Myocyte (in vitro differentiated cells): Measurements from ENCODE around the gene SH3BP5. TPM values are rescaled to one million over a fixed set of nuclear protein-coding genes. Genes with fewer than 3 reads are reported as not detected.

Experiments used
- DNase-seq: peaks from one replicate; pipeline ENCODE4 v3.0.0-alpha.2; 2012; ENCODE audit warnings: low read depth
- total RNA-seq: library from RNA; depleted of rRNA; stranded (reverse); fragments of >200 nt; gene quantifications from 2 replicates; pipeline ENCODE4 v1.2.3, GENCODE V29; 2014

SH3BP5 gene
- total RNA-seq, 1 donor from 2014 or later, result 12.2 TPM

GRCh38 chr3:15347737-15348110 is 15.3 kb upstream of the SH3BP5 start:
- no peak for DNase-seq

- no peak for DNase-seq
These were observed 14.8 kb upstream of the SH3BP5 start for GRCh38 chr3:15347063-15347736.

GRCh38 chr3:15346516-15346915 is 14.1 kb upstream of the SH3BP5 start:
- no peak for DNase-seq

GRCh38 chr3:15345608-15346137 is 13.3 kb upstream of the SH3BP5 start:
- no peak for DNase-seq

GRCh38 chr3:15345066-15345607 is 12.8 kb upstream of the SH3BP5 start:
- peak; percentile 67 for DNase-seq

- no peak for DNase-seq
These were observed 10.6 kb upstream of the SH3BP5 start for GRCh38 chr3:15342945-15343344.

GRCh38 chr3:15342246-15342645 is 9.9 kb upstream of the SH3BP5 start:
- no peak for DNase-seq

- no peak for DNase-seq
These were observed 8.8 kb upstream of the SH3BP5 start for GRCh38 chr3:15341030-15341726.

- peak; percentile 53 for DNase-seq
These were observed 7.4 kb upstream of the SH3BP5 start for GRCh38 chr3:15339786-15340215.

- no peak for DNase-seq
These were observed 6.6 kb upstream of the SH3BP5 start for GRCh38 chr3:15339001-15339400.

GRCh38 chr3:15337963-15338362 is 5.6 kb upstream of the SH3BP5 start:
- DNase-seq, result no peak

- no peak for DNase-seq
These were observed 3.7 kb upstream of the SH3BP5 start for GRCh38 chr3:15336057-15336456.

GRCh38 chr3:15333956-15334263 is 1.5 kb upstream of the SH3BP5 start:
- DNase-seq, result no peak

GRCh38 chr3:15333099-15333955 is 941 bp upstream of the SH3BP5 start:
- DNase-seq, result no peak

GRCh38 chr3:15331606-15332404 is 581 bp downstream of the SH3BP5 start:
- no peak for DNase-seq

- no peak for DNase-seq
These were observed 1.2 kb downstream of the SH3BP5 start for GRCh38 chr3:15331072-15331605.

GRCh38 chr3:15330031-15330596 is 2.3 kb downstream of the SH3BP5 start:
- peak; percentile 23 for DNase-seq

- DNase-seq, result no peak
These were observed 3.1 kb downstream of the SH3BP5 start for GRCh38 chr3:15329046-15330005.

GRCh38 chr3:15327941-15328340 is 4.4 kb downstream of the SH3BP5 start:
- peak; percentile 63 for DNase-seq
